Astrocyte (in vitro differentiated cells and primary cell): ENCODE measurements around the gene JPH4. TPM values are rescaled to one million over a fixed set of nuclear protein-coding genes. Genes with fewer than 3 reads are reported as not detected.
A peak's percentile ranks its signal among the peaks of the same experiment; 100 is the strongest.

Source experiments
- DNase-seq: peaks from one replicate; pipeline ENCODE4 v3.0.0-alpha.2; 2010; ENCODE audit warnings: low read depth
- FAIRE-seq: peaks from 2 replicates; lab custom pipeline; 2011; peaks lifted over from hg19 to GRCh38; lab: Jason Lieb, UNC
- H2AFZ ChIP-seq: 2 replicates; pipeline ENCODE4 v1.6.0; 2012; ENCODE audit warnings: low read depth, low read length, inconsistent platforms
- H3K27ac ChIP-seq: 2 replicates; pipeline ENCODE4 v1.5.1; 2011; ENCODE audit warnings: low read depth, low read length, inconsistent platforms
- H3K27me3 ChIP-seq: 2 replicates; pipeline ENCODE4 v1.6.0; 2011; ENCODE audit warnings: low read length, inconsistent platforms; ENCODE audit not compliant: insufficient read depth
- H3K36me3 ChIP-seq: 2 replicates; pipeline ENCODE4 v1.5.1; 2011; ENCODE audit warnings: low read length, inconsistent platforms; ENCODE audit not compliant: insufficient read depth
- H3K4me1 ChIP-seq: 2 replicates; pipeline ENCODE4 v1.5.1; 2011; ENCODE audit warnings: low read length, inconsistent platforms; ENCODE audit not compliant: insufficient read depth
- H3K4me2 ChIP-seq: 2 replicates; pipeline ENCODE4 v1.6.0; 2012; ENCODE audit warnings: low read length, inconsistent platforms
- H3K4me3 ChIP-seq: 2 replicates; pipeline ENCODE4 v1.5.1; 2011; ENCODE audit warnings: low read depth, mild to moderate bottlenecking, low read length, inconsistent platforms; ENCODE audit not compliant: insufficient read depth
- H3K79me2 ChIP-seq: 2 replicates; pipeline ENCODE4 v1.6.0; 2012; ENCODE audit warnings: mild to moderate bottlenecking, low read length, inconsistent platforms; ENCODE audit not compliant: insufficient read depth
- H3K9ac ChIP-seq: 2 replicates; pipeline ENCODE4 v1.6.0; 2012; ENCODE audit warnings: mild to moderate bottlenecking, low read length, inconsistent platforms
- H3K9me3 ChIP-seq: 2 replicates; pipeline ENCODE4 v1.5.1; 2012; ENCODE audit warnings: low read depth, mild to moderate bottlenecking, low read length, inconsistent platforms; ENCODE audit not compliant: insufficient read depth
- H4K20me1 ChIP-seq: 2 replicates; pipeline ENCODE4 v1.6.0; 2012; ENCODE audit warnings: low read length, inconsistent platforms; ENCODE audit not compliant: insufficient read depth
- H3K27ac Mint-ChIP-seq: one replicate; pipeline ENCODE4 v1.8.0; 2021; ENCODE audit warnings: mild to moderate bottlenecking, mixed read lengths; ENCODE audit not compliant: unreplicated experiment
- H3K27me3 Mint-ChIP-seq: one replicate; pipeline ENCODE4 v1.8.0; 2021; ENCODE audit warnings: low read depth, mixed read lengths; ENCODE audit not compliant: unreplicated experiment
- H3K36me3 Mint-ChIP-seq: one replicate; pipeline ENCODE4 v1.8.0; 2021; ENCODE audit warnings: low read depth, mixed read lengths; ENCODE audit not compliant: unreplicated experiment
- H3K4me1 Mint-ChIP-seq: one replicate; pipeline ENCODE4 v1.8.0; 2021; ENCODE audit warnings: low read depth, mixed read lengths; ENCODE audit not compliant: unreplicated experiment
- H3K4me3 Mint-ChIP-seq: one replicate; pipeline ENCODE4 v1.8.0; 2021; ENCODE audit warnings: mild to moderate bottlenecking, moderate library complexity, mixed read lengths; ENCODE audit not compliant: unreplicated experiment
- H3K9me3 Mint-ChIP-seq: one replicate; pipeline ENCODE4 v1.8.0; 2021; ENCODE audit warnings: mild to moderate bottlenecking, mixed read lengths; ENCODE audit not compliant: unreplicated experiment
- CTCF ChIP-seq: IDR thresholded peaks from 2 replicates; pipeline ENCODE4 v1.5.1; 2011; ENCODE audit warnings: low read depth, mild to moderate bottlenecking, inconsistent platforms, low read length, moderate library complexity; ENCODE audit not compliant: insufficient read depth
- EZH2 ChIP-seq: IDR thresholded peaks from 2 replicates; pipeline ENCODE4 v1.6.1; 2012; ENCODE audit warnings: mild to moderate bottlenecking, low read length, inconsistent platforms; ENCODE audit not compliant: insufficient read depth
- total RNA-seq: library from RNA; stranded (reverse); gene quantifications from 2 replicates; pipeline ENCODE4 v1.2.1, GENCODE V29; 2021

The JPH4 gene
- total RNA-seq, 1 donor from 2014 or later, result 1.1 TPM

GRCh38 chr14:23555533-23555881 is 23.1 kb downstream of the JPH4 start:
- H4K20me1 ChIP-seq, result peaks cover 3% of the 10 kb centered on the region
- no peak for DNase-seq
- peaks cover 16% of the 10 kb centered on the region for H3K79me2 ChIP-seq
- TF ChIP-seq CTCF, result no peak
- TF ChIP-seq EZH2, result no peak
- Mint-ChIP-seq H3K27me3 (no peaks in the 10 kb centered on the region), H3K36me3 (peaks cover 2% of the 10 kb centered on the region), H3K27ac (no peak overlapping the region), H3K4me1 (peaks cover 19% of the 10 kb centered on the region), H3K4me3 (peak overlapping the region; percentile 93), H3K9me3 (no peaks in the 10 kb centered on the region)
- H3K27me3 ChIP-seq, result no peaks in the 10 kb centered on the region
- peak overlapping the region; percentile 91 for H3K9ac ChIP-seq
- FAIRE-seq, result no peak
- H3K4me3 ChIP-seq, result peak overlapping the region; percentile 87
- peaks cover 3% of the 10 kb centered on the region for H3K36me3 ChIP-seq
- peak overlapping the region; percentile 89 for H3K4me2 ChIP-seq
- no peaks in the 10 kb centered on the region for H3K9me3 ChIP-seq
- peak overlapping the region; percentile 97 for H2AFZ ChIP-seq
- peak overlapping the region; percentile 88 for H3K27ac ChIP-seq
- H3K4me1 ChIP-seq, result peaks cover 10% of the 10 kb centered on the region

GRCh38 chr14:23551266-23552028 is 27.1 kb downstream of the JPH4 start, which contains the start of gene ZFHX2:
Gene ZFHX2 (minus strand): TSS chr14:23551765. CDS start chr14:23535325, 16,440 bp downstream.
- H3K4me3 ChIP-seq, result peak within 1 kb of the TSS; percentile 73
- peak within 1 kb of the TSS; percentile 98 for H3K4me2 ChIP-seq
- Mint-ChIP-seq H3K4me3 (peak within 1 kb of the TSS; percentile 79), H3K27me3 (no peaks in the 10 kb centered on the region), H3K36me3 (no peaks in the 10 kb centered on the region), H3K9me3 (no peaks in the 10 kb centered on the region), H3K4me1 (peaks cover under 1% of the 10 kb centered on the region), H3K27ac (peak within 1 kb of the TSS; percentile 79)
- DNase-seq (peak; percentile 40), FAIRE-seq (no peak)
- H3K4me1 ChIP-seq, result peaks cover 20% of the 10 kb centered on the region
- peak within 1 kb of the TSS; percentile 80 for H2AFZ ChIP-seq
- peaks cover 8% of the 10 kb centered on the region for H3K79me2 ChIP-seq
- TF ChIP-seq CTCF (no peak), EZH2 (no peak)
- H3K36me3 ChIP-seq, result no peaks in the 10 kb centered on the region
- no peaks in the 10 kb centered on the region for H3K9me3 ChIP-seq
- H3K27ac ChIP-seq, result no peak within 1 kb of the TSS
- H3K27me3 ChIP-seq, result no peaks in the 10 kb centered on the region
- peak within 1 kb of the TSS; percentile 81 for H3K9ac ChIP-seq
- no peaks in the 10 kb centered on the region for H4K20me1 ChIP-seq

DNA sequence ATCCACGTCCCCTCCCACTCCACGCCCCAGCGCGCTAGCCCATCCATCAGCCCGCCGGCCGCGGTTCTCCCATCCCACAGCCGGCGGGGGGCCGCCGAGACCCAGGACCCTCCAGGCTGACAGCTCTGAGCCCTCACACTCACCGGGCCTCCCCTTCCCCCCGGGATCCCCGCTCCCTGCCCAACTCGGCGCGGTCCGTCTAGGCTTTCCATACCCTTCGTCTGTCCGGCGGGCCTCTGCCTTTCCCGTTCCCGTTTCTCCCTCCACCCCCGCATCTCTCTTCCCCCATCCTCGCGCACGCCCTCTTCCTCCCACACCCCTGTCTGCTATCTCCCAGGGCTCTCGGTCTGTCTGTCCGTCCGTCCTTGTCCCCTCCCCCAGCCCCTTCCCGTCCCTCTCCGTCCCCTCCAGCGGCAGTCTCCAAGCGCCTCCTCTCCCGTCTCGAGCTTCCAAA is 27.8 kb downstream of the JPH4 start:
- Mint-ChIP-seq H3K9me3 (no peaks in the 10 kb centered on the region), H3K27me3 (no peaks in the 10 kb centered on the region), H3K4me3 (no peak overlapping the region), H3K36me3 (no peaks in the 10 kb centered on the region), H3K4me1 (peaks cover 5% of the 10 kb centered on the region), H3K27ac (peak overlapping the region; percentile 78)
- Histone ChIP-seq H3K9ac (peak overlapping the region; percentile 81), H2AFZ (peak overlapping the region; percentile 80), H3K4me2 (peak overlapping the region; percentile 98), H3K4me3 (peak overlapping the region; percentile 73), H3K9me3 (no peaks in the 10 kb centered on the region), H3K79me2 (peaks cover 5% of the 10 kb centered on the region), H4K20me1 (no peaks in the 10 kb centered on the region), H3K4me1 (peaks cover 20% of the 10 kb centered on the region), H3K27me3 (no peaks in the 10 kb centered on the region), H3K27ac (no peak overlapping the region), H3K36me3 (no peaks in the 10 kb centered on the region)
- DNase-seq (no peak), FAIRE-seq (no peak)
- TF ChIP-seq CTCF, result no peak
- no peak for TF ChIP-seq EZH2
